Measurements from ENCODE around the gene COMMD2.

Gene COMMD2

DNA sequence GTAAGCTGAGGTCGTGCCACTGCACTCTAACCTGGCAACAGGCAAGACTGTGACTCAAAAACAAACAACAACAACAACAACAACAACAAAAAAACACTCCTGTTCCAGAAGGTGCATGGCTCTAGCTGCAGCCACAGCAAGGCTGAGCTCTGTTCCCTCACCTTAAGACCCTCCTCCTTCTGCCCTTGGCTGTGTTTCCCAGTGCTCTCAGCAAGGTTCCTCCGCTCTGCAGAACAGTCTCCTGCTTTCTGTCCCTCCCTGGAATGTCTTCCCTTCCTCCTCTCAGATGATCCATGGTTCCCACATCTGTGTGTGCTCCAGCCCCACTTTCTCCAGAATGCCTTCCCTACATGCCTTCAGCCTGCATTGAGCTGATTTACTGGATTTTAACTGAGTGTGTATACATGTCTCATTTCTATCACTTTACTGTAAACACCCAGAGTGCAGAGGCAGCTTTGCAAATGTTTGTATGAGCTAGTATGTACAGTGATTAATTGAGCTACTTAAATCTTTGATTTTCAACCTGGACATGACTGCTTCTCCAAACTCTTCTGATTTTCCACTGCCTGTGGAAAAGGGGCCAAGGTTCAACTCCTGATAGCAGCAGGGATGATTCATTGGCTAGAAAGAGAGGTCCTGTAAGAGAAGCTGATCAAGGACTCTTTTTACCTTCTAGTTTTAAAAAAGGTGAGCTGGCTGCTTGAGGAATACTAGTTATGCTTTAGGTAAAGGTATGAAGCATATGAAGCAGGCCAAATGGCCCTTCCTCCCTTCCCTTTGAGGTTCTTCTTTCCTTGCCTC, 25.3 kb upstream of the COMMD2 start:
- no peak for TF ChIP-seq CTCF (IDR thresholded peaks at IDR 0.05; ENCODE audit: control extremely low read depth, extremely low read depth, low read depth, missing control alignments)
- POLR2A ChIA-PET = interaction anchor here (0.6 kb wide), 1 partner anchor 26 kb away, joined by 3 read pairs; no protein-coding TSS in a partner anchor
- no peak for DNase-seq (ENCODE audit: extremely low spot score)
- CTCF ChIA-PET = interaction anchor here (1.5 to 10.7 kb wide), 5 partner anchors 14 to 282 kb away, joined by 3 to 72 read pairs (median 13); no protein-coding TSS in a partner anchor

DNA sequence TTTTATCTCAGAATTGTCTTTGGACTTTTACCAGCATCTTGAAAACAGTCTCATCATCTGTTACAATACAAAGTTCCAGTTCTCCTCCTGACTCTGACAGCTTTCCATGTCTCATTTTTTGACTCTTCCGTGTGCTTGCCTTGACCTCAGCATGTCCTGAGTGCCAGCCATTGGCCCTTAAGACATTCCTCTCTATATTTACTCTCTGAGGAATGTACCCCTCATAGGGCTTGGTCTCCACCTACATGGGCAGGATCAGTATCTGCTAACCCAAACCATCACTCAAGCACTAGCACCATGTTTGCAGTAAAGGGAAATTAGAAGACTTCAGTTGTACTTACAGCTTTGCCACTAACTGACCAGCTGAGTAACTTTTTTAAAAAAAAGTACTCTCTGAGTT, 23.9 kb upstream of the COMMD2 start:
- ChIA-PET CTCF (interaction anchor here (1.1 to 10.7 kb wide), 7 partner anchors 12 to 245 kb away, joined by 3 to 72 read pairs (median 8); partner anchors contain the start of gene COMMD2), POLR2A (no interaction called here)
- no peak for TF ChIP-seq CTCF (IDR thresholded peaks at IDR 0.05; ENCODE audit: control extremely low read depth, extremely low read depth, low read depth, missing control alignments)
- no peak for DNase-seq (ENCODE audit: extremely low spot score)

GRCh38 chr3:149772861-149773260, 20.6 kb upstream of the COMMD2 start:
- TF ChIP-seq CTCF (IDR thresholded peaks at IDR 0.05; ENCODE audit: control extremely low read depth, extremely low read depth, low read depth, missing control alignments) = no peak
- POLR2A ChIA-PET = no interaction called here
- CTCF ChIA-PET = interaction anchor here (0.6 to 10.7 kb wide), 13 partner anchors 9 to 293 kb away, joined by 3 to 72 read pairs (median 11); partner anchors contain the start of genes ANKUB1 and COMMD2
- no peak for DNase-seq (ENCODE audit: extremely low spot score)

DNA sequence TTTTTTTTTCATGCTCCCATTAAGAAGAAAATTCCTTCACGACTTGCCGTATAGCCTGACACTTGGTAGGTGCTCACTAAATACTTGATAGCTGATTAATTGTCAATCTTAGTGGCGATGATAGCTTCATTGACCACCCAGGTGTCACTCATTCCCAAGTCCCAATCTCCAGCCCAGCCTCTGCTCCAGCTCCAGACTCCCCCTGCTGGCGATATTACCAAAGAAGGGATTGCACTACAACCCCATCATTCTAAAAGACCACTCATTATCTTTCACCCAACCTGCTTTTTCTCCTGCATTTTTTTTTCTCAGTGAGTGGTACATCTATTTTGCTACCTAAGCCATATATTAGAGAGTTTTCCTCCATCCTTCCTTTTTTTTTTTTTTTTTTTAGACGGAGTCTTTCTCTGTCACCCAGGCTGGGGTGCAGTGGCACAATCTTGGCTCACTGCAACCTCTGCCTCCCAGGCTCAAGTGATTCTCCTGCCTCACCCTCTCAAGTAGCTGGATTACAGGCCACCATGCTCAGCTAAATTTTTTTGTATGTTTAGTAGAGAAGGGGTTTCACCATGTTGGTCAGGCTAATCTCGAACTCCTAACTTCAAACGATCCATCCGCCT, 19.5 kb upstream of the COMMD2 start:
- DNase-seq (ENCODE audit: extremely low spot score) = peak; percentile 60
- TF ChIP-seq CTCF (IDR thresholded peaks at IDR 0.05; ENCODE audit: control extremely low read depth, extremely low read depth, low read depth, missing control alignments) = peak; percentile 75
- ChIA-PET CTCF (interaction anchor here (0.7 to 10.7 kb wide), 42 partner anchors 8 to 816 kb away, joined by 3 to 72 read pairs (median 5); partner anchors contain the start of genes ANKUB1, COMMD2 and WWTR1), POLR2A (no interaction called here)

DNA sequence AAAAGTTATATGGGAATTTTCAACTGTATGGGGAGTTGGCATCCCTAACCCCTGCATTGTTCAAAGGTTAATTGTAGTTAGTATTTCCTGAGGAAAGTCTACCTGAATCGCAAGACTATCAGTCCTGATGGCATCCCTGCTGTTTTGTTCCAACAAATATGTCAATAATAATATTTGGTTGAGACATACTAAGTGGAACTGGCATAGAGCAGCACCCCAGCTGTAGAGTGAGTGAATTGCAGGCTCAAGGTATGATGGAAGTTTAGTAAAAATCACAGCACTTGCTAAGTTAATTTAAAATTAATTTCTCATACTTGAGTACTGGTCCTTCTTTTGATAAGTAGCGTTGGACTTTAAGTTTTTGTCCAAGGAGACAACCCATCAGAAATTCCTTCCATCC, 18.0 kb upstream of the COMMD2 start:
- ChIA-PET POLR2A (no interaction called here), CTCF (interaction anchor here (1.2 to 10.7 kb wide), 21 partner anchors 6 to 815 kb away, joined by 3 to 72 read pairs (median 8); partner anchors contain the start of gene COMMD2)
- TF ChIP-seq CTCF (IDR thresholded peaks at IDR 0.05; ENCODE audit: control extremely low read depth, extremely low read depth, low read depth, missing control alignments) = no peak
- DNase-seq (ENCODE audit: extremely low spot score) = no peak

DNA sequence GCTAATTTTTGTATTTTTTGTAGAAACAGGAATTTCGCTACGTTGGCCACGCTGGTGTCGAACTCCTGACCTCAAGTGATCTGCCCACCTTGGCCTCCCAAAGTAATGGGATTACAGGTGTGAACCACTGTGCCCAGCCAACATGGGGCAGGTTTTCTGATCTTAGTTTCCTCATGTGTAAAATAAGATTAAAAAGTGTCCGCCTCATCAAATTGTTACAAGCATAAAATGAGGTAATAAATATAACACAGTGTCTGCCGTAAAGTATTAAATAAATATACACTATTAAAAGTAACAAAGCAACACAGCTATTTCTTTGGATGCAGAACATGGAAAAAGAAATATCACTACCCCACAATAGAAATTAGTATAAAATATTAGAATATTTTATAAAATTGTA, 16.4 kb upstream of the COMMD2 start:
- ChIA-PET CTCF (interaction anchor here (0.9 to 10.7 kb wide), 4 partner anchors 5 to 202 kb away, joined by 3 to 72 read pairs (median 32); no protein-coding TSS in a partner anchor), POLR2A (no interaction called here)
- DNase-seq (ENCODE audit: extremely low spot score) = no peak
- no peak for TF ChIP-seq CTCF (IDR thresholded peaks at IDR 0.05; ENCODE audit: control extremely low read depth, extremely low read depth, low read depth, missing control alignments)

All from GM10248 (cell line).